OCI-LY7 (cell line): Measurements from ENCODE around the gene GADD45A.

ENCODE experiments used
- EZH2phosphoT487 ChIP-seq: fragments of 200-600 bp; sonication (generic); IDR thresholded peaks from 2 replicates; pipeline ENCODE4 v1.6.1; 2018; ENCODE audit warnings: low read depth, borderline replicate concordance, mild to moderate bottlenecking, mixed run types, antibody characterized with exemption, low read length, moderate library complexity, mixed read lengths
- TF ChIP-seq, protein P1 (sequence below): fragments of 200-600 bp; sonication (generic); conservative IDR thresholded peaks from 2 replicates; pipeline ENCODE4 v1.5.1; 2014; ENCODE audit warnings: mild to moderate bottlenecking, antibody characterized with exemption, low read length, moderate library complexity, mixed read lengths

DNA sequence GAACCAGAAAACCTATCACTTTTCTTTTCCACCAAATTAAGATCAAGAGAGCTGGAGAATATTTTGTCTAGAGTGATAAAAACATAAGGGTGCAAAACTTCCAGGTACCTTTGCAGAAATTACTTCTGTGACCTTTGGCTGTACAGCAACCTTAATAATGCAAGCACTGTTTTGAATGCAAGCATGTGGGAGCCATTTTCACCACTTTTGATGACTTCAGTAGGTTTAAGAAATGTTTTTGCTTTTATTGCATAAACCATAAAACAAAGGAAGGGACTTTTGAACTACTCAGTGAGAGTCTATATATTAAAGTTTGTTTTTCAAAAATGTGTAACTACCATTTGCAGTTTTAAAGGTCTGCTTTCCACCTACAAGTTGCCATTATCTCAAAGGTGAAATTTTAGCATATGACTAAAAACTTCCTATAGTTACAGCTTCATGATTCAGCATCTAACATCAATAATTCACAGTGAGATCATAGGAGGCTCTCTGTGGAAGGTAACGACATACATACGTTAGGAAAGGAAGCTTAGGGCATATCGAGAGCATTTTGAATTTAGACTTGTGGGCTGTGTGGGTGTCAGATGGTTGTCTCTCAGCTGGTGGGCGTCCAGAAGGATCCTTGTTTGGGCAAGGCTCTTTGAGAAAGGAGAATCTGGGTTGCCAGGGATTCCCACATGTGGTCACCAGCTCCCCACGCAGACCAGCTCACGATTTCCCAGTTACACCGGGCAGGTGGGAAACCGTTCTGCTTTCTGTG, 1.1 kb upstream of the GADD45A start:
- TF ChIP-seq, protein P1, sequence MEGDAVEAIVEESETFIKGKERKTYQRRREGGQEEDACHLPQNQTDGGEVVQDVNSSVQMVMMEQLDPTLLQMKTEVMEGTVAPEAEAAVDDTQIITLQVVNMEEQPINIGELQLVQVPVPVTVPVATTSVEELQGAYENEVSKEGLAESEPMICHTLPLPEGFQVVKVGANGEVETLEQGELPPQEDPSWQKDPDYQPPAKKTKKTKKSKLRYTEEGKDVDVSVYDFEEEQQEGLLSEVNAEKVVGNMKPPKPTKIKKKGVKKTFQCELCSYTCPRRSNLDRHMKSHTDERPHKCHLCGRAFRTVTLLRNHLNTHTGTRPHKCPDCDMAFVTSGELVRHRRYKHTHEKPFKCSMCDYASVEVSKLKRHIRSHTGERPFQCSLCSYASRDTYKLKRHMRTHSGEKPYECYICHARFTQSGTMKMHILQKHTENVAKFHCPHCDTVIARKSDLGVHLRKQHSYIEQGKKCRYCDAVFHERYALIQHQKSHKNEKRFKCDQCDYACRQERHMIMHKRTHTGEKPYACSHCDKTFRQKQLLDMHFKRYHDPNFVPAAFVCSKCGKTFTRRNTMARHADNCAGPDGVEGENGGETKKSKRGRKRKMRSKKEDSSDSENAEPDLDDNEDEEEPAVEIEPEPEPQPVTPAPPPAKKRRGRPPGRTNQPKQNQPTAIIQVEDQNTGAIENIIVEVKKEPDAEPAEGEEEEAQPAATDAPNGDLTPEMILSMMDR: no peak
- no peak for TF ChIP-seq EZH2phosphoT487
